A673 (cell line): Measurements from ENCODE around the gene HECTD4. TPM values are rescaled to one million over a fixed set of nuclear protein-coding genes. Genes with fewer than 3 reads are reported as not detected.

Experiments used
- BruUV-seq: library from RNA; stranded (reverse); fragments of 400-500 nt; replicated peaks from 2 replicates; lab custom pipeline; 2021; lab: Mats Ljungman, UMichigan
- CTCF ChIA-PET: fragments of 300-600 bp; sonication (Branson Sonifier 250); formaldehyde crosslinking; loops from one replicate; lab custom pipeline; 2022; ENCODE audit warnings: antibody characterized with exemption; lab: Charles Lee
- POLR2A ChIA-PET: fragments of 300-600 bp; sonication (Branson Sonifier 250); formaldehyde crosslinking; loops from one replicate; lab custom pipeline; 2022; ENCODE audit warnings: antibody characterized with exemption; ENCODE audit not compliant: low non-redundant PET; lab: Charles Lee
- DNase-seq: peaks from one replicate; pipeline ENCODE4 v3.0.0-alpha.2; 2015; ENCODE audit warnings: low spot score
- H3K27ac ChIP-seq: fragments of 200-600 bp; sonication (generic); 2 replicates; pipeline ENCODE4 v1.5.1; 2016; ENCODE audit warnings: mixed run types, low read depth, mild to moderate bottlenecking, mixed read lengths, antibody characterized with exemption, low read length; ENCODE audit not compliant: poor library complexity, severe bottlenecking
- H3K27me3 ChIP-seq: fragments of 200-600 bp; sonication (generic); replicated peaks from 2 replicates; pipeline ENCODE4 v1.6.1; 2017; ENCODE audit warnings: mixed run types, low read depth, mild to moderate bottlenecking, mixed read lengths, antibody characterized with exemption, low read length; ENCODE audit not compliant: insufficient read depth, poor library complexity
- H3K36me3 ChIP-seq: fragments of 200-600 bp; sonication (generic); 2 replicates; pipeline ENCODE4 v1.6.1; 2016; ENCODE audit warnings: mixed run types, mild to moderate bottlenecking, mixed read lengths, antibody characterized with exemption, low read length; ENCODE audit not compliant: insufficient read depth, poor library complexity, severe bottlenecking
- H3K4me1 ChIP-seq: fragments of 200-600 bp; sonication (generic); 2 replicates; pipeline ENCODE4 v1.6.1; 2017; ENCODE audit warnings: mixed run types, mild to moderate bottlenecking, mixed read lengths, antibody characterized with exemption, low read length; ENCODE audit not compliant: insufficient read depth, poor library complexity, severe bottlenecking
- H3K4me3 ChIP-seq: fragments of 200-600 bp; sonication (generic); 2 replicates; pipeline ENCODE4 v1.5.1; 2016; ENCODE audit warnings: low read depth, mixed run types, mild to moderate bottlenecking, mixed read lengths, low read length; ENCODE audit not compliant: poor library complexity, severe bottlenecking
- H3K9me3 ChIP-seq: fragments of 200-600 bp; sonication (generic); 2 replicates; pipeline ENCODE4 v1.6.1; 2016; ENCODE audit warnings: mixed run types, low read depth, mild to moderate bottlenecking, mixed read lengths, antibody characterized with exemption, low read length; ENCODE audit not compliant: poor library complexity, severe bottlenecking
- CTCF ChIP-seq: fragments of 300-800, 200-600 bp; sonication (generic); conservative IDR thresholded peaks from 2 replicates; pipeline ENCODE4 v1.5.1; 2017; ENCODE audit warnings: low read depth, mild to moderate bottlenecking, antibody characterized with exemption, low read length, moderate library complexity, mixed read lengths
- EZH2 ChIP-seq: fragments of 200-600 bp; sonication (generic); IDR thresholded peaks from 2 replicates; pipeline ENCODE4 v1.6.1; 2017; ENCODE audit warnings: borderline replicate concordance, low read depth, mild to moderate bottlenecking, mixed read lengths, antibody characterized with exemption, low read length; ENCODE audit not compliant: poor library complexity, severe bottlenecking
- intact Hi-C: fragments of 100-400 bp; cut with micrococcal nuclease; formaldehyde crosslinking; loops from one replicate; pipeline ENCODE4 v1.10.0; 2022; ENCODE audit not compliant: unreplicated experiment
- total RNA-seq: library from RNA; stranded (reverse); gene quantifications from 2 replicates; pipeline ENCODE4 v1.2.3, GENCODE V29; 2021

Gene HECTD4
- total RNA-seq, 1 experiment from 2014 or later, result 52.1 TPM

DNA sequence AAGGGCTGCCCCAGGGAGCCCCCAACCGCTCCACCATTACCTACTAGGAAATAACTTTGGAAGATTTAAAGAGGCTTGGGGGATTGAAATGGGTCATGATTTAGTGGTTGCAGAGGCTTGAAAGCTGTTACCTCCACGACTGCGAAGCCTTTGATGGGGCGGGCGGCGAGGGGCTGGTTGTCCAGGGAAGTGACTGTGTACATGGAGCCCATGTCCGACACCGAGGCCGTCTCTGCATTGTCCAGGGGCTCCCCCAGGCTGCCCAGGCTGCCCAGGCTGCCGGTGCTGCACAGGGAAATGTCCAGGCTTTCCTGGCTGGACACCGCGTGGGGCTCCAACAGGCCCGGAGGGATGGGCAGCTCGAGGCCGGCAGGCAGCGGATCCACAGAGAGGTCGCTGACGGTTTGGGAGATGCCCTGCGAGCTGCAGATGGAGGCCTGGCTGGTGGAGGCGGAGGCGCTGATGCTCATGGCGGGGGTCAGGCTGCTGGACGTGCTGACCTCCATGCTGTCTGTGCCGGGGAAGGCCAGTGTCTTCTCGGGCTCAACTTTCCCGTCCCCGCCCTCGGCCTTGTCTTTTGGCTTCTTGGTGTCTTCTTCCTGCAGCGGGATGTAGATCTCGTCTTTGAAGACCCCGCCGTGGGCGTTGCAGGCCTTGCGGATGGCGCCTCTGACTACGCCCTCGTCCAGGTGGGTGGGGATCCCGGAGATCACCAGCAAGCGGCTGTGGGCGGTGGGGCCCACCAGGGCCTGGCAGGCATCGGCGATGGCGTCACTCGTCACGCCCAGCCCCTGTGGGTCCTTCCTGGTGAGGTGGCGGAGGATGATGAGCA, 198.0 kb downstream of the HECTD4 start:
- H3K36me3 ChIP-seq, result peaks cover 10% of the 10 kb centered on the region
- DNase-seq, result no peak
- BruUV-seq, result no TSS peak
- no peaks in the 10 kb centered on the region for H3K9me3 ChIP-seq
- ChIA-PET CTCF (no interaction called here), POLR2A (no interaction called here)
- TF ChIP-seq EZH2 (no peak), CTCF (no peak)
- H3K4me1 ChIP-seq, result no peaks in the 10 kb centered on the region
- intact Hi-C loops, result no loop called here
- no peaks in the 10 kb centered on the region for H3K27me3 ChIP-seq
- no peak overlapping the region for H3K27ac ChIP-seq
- no peak overlapping the region for H3K4me3 ChIP-seq

GRCh38 chr12:112183141-112184021, 198.8 kb downstream of the HECTD4 start:
- TF ChIP-seq CTCF, result no peak
- no peak for TF ChIP-seq EZH2
- DNase-seq, result no peak
- no TSS peak for BruUV-seq
- POLR2A ChIA-PET, result no interaction called here
- intact Hi-C loops, result no loop called here
- Histone ChIP-seq H3K27ac (no peak overlapping the region), H3K27me3 (no peaks in the 10 kb centered on the region), H3K4me3 (no peak overlapping the region), H3K4me1 (no peaks in the 10 kb centered on the region), H3K36me3 (peaks cover 10% of the 10 kb centered on the region), H3K9me3 (no peaks in the 10 kb centered on the region)
- CTCF ChIA-PET, result no interaction called here

GRCh38 chr12:112182499-112182898, 199.7 kb downstream of the HECTD4 start:
- peak overlapping the region; percentile 34 for H3K27ac ChIP-seq
- no peaks in the 10 kb centered on the region for H3K4me1 ChIP-seq
- H3K4me3 ChIP-seq, result no peak overlapping the region
- intact Hi-C loops, result no loop called here
- DNase-seq, result no peak
- peaks cover 14% of the 10 kb centered on the region for H3K36me3 ChIP-seq
- no TSS peak for BruUV-seq
- ChIA-PET POLR2A (no interaction called here), CTCF (no interaction called here)
- no peaks in the 10 kb centered on the region for H3K27me3 ChIP-seq
- TF ChIP-seq CTCF (no peak), EZH2 (no peak)
- H3K9me3 ChIP-seq, result no peaks in the 10 kb centered on the region
